ENCODE results near the gene FBXO17. TPM values are rescaled to one million over a fixed set of nuclear protein-coding genes. Genes with fewer than 3 reads are reported as not detected.

The FBXO17 gene
- total RNA-seq, 4 donors from 2014 or later = 12.6 to 88.7 (median 53.1) TPM

Other genes starting within 250 kb of the FBXO17 start
- gene CAPN12, start 231.3 kb downstream of the FBXO17 start, total RNA-seq = 1 to 10 TPM in 1 of 4 donors, under 1 TPM in 2, not detected in 1; 0.57 to 1.8 (median 0.68) TPM
- gene LGALS7, start 202.2 kb downstream of the FBXO17 start, total RNA-seq = not detected
- gene LGALS7B, start 186.5 kb downstream of the FBXO17 start, total RNA-seq = not detected
- gene LGALS4, start 162.8 kb downstream of the FBXO17 start, total RNA-seq = 1 to 10 TPM in 3 of 4 donors, not detected in 1; 1.9 to 4.5 (median 4.4) TPM
- gene ECH1, start 143.9 kb downstream of the FBXO17 start, total RNA-seq = 100 to 1,000 TPM; 103 to 333 (median 136) TPM
- 100 to 1,000 TPM; 109 to 161 (median 141) TPM for gene HNRNPL, start 125.8 kb downstream of the FBXO17 start, total RNA-seq
- gene RINL, start 97.5 kb downstream of the FBXO17 start, total RNA-seq = 10 to 100 TPM in 1 of 4 donors, 1 to 10 TPM in 3; 3.6 to 11.0 (median 4.6) TPM
- 100 to 1,000 TPM in 1 of 4 donors, 10 to 100 TPM in 3; 45.7 to 103 (median 64.9) TPM for gene SIRT2, start 76.1 kb downstream of the FBXO17 start, total RNA-seq
- 10 to 100 TPM in 3 of 4 donors, 1 to 10 TPM in 1; 6.5 to 24.3 (median 16.5) TPM for gene NFKBIB, start 75.8 kb downstream of the FBXO17 start, total RNA-seq
- gene CCER2, start 63.6 kb downstream of the FBXO17 start, total RNA-seq = 1 to 10 TPM in 1 of 4 donors, not detected in 3; 4.1 TPM
- gene SARS2, start 45.0 kb downstream of the FBXO17 start, total RNA-seq = 10 to 100 TPM in 2 of 4 donors, 1 to 10 TPM in 2; 3.7 to 18.8 (median 10.0) TPM
- 10 to 100 TPM; 10.1 to 26.0 (median 23.0) TPM for gene MRPS12, start 44.8 kb downstream of the FBXO17 start, total RNA-seq
- gene FBXO27, start 56.8 kb upstream of the FBXO17 start, total RNA-seq = 10 to 100 TPM in 2 of 4 donors, 1 to 10 TPM in 2; 5.4 to 20.5 (median 8.7) TPM
- not detected for gene ACP7, start 108.6 kb upstream of the FBXO17 start, total RNA-seq
- 1 to 10 TPM; 4.0 to 4.8 (median 4.6) TPM for gene PAK4, start 150.0 kb upstream of the FBXO17 start, total RNA-seq
- not detected for gene NCCRP1, start 221.2 kb upstream of the FBXO17 start, total RNA-seq
- not detected for gene SYCN, start 228.5 kb upstream of the FBXO17 start, total RNA-seq